ENCODE measurements around the gene NUP188. TPM values are rescaled to one million over a fixed set of nuclear protein-coding genes. Genes with fewer than 3 reads are reported as not detected.
A peak's percentile ranks its signal among the peaks of the same experiment; 100 is the strongest.

The NUP188 gene
- total and polyA plus RNA-seq, 2 of the 13 experiments (the other 11 are each of a cell fraction or from before 2014, with no cell fraction given): 28.0 to 38.5 TPM

- TF ChIP-seq KIAA2018 (CRISPR knock-in tag; IDR thresholded peaks at IDR 0.05; ENCODE audit: borderline replicate concordance) (no peak), MIER3 (CRISPR knock-in tag; IDR thresholded peaks at IDR 0.05; ENCODE audit: borderline replicate concordance) (peak; percentile 56; the same call in 1 of the 2 replicates), ZNF781 (CRISPR knock-in tag; IDR thresholded peaks at IDR 0.05; ENCODE audit: borderline replicate concordance, not compliant biosample characterization) (no peak), JUN (CRISPR knock-in tag; IDR thresholded peaks at IDR 0.05) (no peak), BRCA1 (CRISPR knock-in tag; IDR thresholded peaks at IDR 0.05) (0 out of 2 replicates have a peak, but pooled peaks have one; percentile 63), MXD1 (CRISPR knock-in tag; IDR thresholded peaks at IDR 0.05) (0 out of 2 replicates have a peak, but pooled peaks have one; percentile 14), KLF13 (CRISPR knock-in tag; IDR thresholded peaks at IDR 0.05) (no peak), ZNF776 (CRISPR knock-in tag; IDR thresholded peaks at IDR 0.05) (0 out of 2 replicates have a peak, but pooled peaks have one; percentile 11), ZFP36L1 (CRISPR knock-in tag; IDR thresholded peaks at IDR 0.05) (no peak; the same call in 1 of the 2 replicates), CBX5 (CRISPR knock-in tag; IDR thresholded peaks at IDR 0.05; ENCODE audit: borderline replicate concordance) (no peak; the same call in 1 of the 2 replicates), ZFP91 (CRISPR knock-in tag; IDR thresholded peaks at IDR 0.05; ENCODE audit: borderline replicate concordance) (peak; percentile 94; the same call in 1 of the 2 replicates), TARDBP (CRISPR knock-in tag; IDR thresholded peaks at IDR 0.05) (peak; percentile 68), ZNF292 (CRISPR knock-in tag; IDR thresholded peaks at IDR 0.05; ENCODE audit: borderline replicate concordance, low read depth) (no peak)
Observed at GRCh38 chr9:128947527-128948301, at the start of gene NUP188, which contains the start of gene DOLK (continued).

Measured in HepG2 (cell line).